Renal cortex interstitium (tissue), 11 donors: Measurements from ENCODE around the gene CDSN. TPM values are rescaled to one million over a fixed set of nuclear protein-coding genes. Genes with fewer than 3 reads are reported as not detected.
"Not testable (repeated sequence)": the region's sequence is repeated elsewhere in the genome, so short reads cannot be mapped to it uniquely, and the experiment has no call there.

Source experiments
- DNase-seq, 11 donors: peaks; one replicate each; pipeline ENCODE4 v3.0.0-alpha.2; 2013; ENCODE audit warnings: low read depth in 9 of 11, low spot score in 4 of 11; ENCODE audit errors: extremely low read depth in 1 of 11
- polyA plus RNA-seq, 3 donors: library from polyadenylated mRNA; unstranded; fragments of 120-200 nt; gene quantifications; one replicate each; pipeline ENCODE4 v1.2.1, GENCODE V29; 2013; ENCODE audit not compliant: insufficient read length in 3 of 3

The CDSN gene
- polyA plus RNA-seq, 3 donors, result not detected

DNA sequence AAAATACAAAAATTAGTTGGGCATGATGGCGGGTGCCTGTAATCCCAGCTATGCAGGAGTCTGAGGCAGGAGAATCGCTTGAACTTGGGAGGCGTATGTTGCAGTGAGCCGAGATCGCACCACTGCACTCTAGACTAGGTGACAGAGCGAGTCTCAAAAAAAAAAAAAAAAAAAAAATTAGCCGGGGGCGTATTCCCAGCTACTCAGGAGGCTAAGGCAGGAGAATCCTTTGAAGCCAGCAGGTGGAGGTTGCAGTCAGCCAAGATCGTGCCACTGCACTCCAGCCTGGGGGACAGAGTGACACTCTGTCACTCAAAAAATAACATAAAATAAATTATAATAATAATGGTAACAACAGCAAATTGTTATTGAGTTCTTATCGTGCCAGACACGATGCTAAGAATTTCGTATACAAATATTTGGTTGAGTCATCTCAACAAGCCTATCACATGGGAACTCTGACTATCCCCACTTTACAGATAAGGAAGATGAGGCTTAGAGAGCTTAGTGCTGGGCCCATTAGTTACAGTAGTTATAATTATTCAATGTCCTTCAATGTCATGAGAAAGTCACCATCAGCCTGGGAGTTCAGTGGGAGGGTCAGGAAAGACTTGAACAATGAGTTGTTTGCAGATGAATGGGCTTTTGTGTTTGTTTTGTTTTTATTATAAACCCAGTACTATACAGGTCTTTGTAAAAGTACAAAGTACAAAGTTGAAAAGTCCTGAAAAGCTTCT is 27.3 kb downstream of the CDSN start:
- DNase-seq, result no peak

DNA sequence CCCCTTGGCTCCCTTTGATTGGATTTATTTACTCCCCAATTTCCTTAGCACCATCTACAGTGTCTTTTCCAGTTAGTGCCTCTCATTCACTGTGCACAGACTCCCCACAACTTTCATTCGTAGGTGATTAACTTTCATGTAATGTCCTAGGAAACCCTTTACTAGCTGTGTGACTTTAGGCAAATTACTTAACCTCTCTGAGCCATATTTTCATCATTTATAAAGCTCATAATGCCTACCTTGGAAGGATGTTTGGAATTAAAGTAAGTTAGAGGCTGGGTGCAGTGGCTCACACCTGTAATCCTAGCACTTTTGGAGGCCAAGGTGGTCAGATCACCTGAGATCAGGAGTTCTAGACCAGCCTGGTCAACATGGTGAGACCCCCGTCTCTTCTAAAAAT is 28.0 kb downstream of the CDSN start:
- DNase-seq, result no peak

GRCh38 chr6:31091680-31092079 is 28.6 kb downstream of the CDSN start:
- no peak for DNase-seq

- no peak for DNase-seq
Measured at GRCh38 chr6:31090973-31091364, 29.3 kb downstream of the CDSN start.

DNA sequence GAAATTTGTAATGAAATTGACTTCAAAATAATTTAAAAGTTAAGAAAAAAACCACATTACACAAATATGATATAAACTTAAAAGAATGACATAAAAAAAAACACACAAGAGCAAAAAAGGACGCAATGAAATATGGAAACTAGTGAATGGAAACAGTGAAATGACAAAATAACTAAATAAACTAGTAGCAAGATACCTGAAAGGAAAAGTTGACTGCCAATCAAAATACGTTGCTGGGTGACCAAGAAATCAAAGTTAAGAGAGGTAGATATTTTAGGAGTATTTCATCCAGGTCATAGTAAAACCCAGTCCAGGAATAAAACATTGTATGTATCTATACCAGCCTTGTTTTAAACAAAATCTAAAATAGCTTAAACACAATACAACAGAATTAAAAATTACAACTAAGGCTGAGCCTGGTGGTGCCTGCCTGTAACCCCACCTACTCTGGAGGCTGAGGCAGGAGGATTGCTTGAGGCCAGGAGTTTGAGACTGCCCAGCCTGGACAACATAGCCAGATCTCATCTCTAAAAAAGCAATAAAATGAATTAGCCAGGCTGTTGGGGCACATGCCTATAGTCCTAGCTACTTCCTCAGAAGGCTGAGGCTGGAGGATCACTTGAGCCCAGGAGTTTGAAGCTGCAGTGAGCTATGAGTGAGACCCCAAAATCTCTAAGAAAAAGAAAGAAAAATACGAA is 29.8 kb downstream of the CDSN start:
- DNase-seq, result no peak

DNA sequence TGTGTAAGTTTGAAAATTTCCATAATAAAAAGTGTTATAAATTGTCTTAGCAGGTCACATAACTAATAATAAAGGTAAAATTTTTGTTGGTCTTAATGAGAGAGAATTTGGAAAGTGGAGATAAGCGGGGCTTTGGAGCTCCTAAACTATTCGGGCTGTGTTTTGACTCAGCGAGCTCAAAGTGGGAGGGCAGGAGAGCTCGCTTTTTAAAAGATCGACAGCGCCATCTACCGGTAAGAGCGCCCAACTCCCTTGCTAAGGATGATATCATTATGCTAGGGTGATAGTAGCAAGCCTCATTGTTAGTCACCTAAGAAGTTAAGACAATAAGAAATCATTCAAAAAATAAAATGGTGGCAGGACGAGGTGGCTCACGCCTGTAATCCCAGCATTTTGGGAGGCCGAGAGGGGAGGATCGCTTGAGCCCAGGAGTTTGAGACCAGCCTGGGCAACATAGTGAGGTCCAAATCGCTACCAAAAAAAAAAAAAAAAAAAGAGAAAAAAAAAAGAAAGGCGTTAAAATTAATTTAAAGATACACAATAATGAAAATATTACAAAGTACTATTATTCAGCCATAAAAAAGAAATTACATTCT is 32.7 kb downstream of the CDSN start:
- peak; percentile 70 to 88 (median 76) for DNase-seq

DNA sequence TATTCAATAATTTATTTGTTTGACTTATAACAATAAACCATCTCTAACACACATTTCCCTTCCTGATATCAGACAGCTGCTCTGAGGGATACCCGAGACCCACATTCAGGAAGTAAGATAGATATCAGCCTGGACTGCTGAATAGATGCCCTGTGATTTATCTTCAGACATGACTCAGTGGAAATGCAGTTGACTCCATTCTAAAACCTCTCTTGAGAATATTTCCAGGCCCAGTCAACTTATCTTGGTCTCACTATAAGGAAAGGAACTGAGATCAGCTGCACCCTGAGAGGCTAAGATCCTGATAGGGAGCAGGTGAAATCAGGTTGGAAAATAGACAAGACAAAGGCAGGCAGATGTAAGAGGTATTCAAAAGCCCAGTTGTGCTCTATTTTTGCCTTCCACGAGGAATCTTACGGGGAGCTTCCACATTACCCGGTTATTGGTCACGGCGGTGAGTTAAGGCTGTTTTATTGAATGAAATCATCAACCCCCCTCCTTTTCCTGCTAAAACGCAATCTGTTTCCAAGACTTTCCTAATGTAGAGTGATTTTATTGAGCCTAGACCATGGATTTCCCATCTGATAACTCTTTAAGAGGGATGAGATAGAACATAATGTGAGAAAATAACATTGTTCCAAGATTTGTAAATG is 33.3 kb downstream of the CDSN start:
- DNase-seq, result no peak

GRCh38 chr6:31083742-31084354 is 36.4 kb downstream of the CDSN start:
- no peak for DNase-seq

GRCh38 chr6:31081872-31082271 is 38.4 kb downstream of the CDSN start:
- no peak for DNase-seq

DNA sequence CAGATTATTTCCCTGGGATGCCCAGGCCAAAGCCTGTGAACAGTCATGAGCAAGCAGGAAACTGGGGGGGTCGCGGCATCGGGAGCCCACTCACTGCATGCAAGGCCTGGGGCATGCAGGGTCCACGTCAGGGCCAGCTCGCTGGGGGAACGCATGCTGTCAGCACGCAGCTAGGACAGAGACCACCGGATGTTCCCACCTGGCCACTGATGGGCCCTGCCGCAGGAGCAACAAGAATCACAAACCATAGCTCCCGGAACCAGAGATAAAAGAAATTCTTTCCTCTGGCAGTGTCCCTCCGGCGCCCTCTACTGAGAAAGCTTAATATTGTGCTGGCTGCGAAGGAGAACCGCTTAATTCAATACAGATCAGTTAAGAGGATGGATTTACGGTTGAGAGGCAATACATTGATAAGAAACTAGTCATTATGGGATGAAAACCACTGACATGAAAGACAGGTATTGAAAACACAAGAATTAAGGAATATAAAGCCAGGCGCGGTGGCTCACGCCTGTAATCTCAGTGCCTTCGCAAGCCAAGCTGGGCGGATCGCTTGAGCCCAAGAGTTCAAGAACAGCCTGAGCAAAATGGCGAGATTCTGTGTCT is 40.5 kb downstream of the CDSN start:
- peak in 8 of 11 donors; percentile 36 to 62 (median 50) for DNase-seq

DNA sequence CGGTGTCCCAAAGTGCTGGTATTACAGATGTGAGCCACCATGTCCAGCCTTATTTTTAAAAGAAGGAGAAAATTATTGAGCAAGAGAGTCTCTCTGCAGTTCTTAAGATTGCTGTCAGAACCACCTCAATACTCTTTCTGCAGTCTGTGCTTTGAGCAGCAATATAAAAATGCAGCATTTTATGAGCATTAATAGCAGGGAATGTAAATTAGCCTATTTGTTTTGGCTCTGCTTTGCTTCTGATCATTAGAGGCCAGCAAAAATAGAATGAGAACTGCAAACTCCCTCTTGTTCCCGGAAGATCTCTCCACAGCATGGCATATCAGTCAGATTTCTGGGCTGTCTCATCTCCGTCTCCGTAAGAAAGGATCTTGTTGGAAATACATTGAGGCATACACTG is 43.6 kb downstream of the CDSN start:
- DNase-seq, result no peak

- no peak for DNase-seq
Measured at GRCh38 chr6:31075528-31075927, 44.7 kb downstream of the CDSN start.

DNA sequence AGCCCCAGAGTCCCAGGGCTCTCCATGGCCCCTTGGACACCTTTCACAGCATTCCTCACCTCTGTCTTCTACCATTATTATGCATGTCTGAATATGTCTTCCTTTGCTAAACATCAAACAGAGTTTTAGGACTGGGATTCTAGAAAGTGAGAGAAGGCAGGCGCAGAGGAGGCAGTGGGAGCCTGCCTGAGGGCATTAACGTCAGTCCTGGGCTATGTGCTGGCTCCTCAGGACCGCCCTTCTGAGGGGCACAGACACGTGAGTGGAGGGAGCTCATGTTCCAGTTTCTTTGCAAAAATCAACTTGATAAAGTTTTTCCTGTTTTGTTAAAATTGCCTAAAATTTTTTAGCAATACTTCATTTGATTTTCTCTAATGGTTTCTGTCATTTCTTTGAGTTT is 45.8 kb downstream of the CDSN start:
- no peak for DNase-seq

DNA sequence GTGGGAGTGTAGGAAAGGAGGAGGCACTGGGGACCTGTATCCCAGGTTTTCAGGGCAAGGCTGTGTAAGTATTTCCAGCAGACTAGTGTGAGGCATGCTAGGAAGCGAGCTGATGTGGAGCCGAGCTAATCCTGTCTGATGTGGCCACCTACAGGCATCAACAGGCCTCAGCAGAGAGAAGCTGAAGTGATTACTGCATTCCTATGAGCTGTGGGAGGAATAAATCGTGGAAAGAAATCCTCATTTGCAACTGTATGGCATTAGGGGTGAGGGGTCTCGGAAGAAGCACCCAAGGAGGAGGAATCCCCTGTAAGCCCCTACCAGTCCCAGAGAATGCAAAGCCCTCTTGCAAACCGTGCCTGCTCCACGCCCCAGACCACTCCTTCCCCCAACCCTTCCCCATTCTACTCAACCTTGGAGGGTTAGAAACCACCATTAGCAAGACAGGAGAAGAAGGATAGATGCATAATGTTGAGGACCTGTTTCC is 49.5 kb downstream of the CDSN start:
- peak in 8 of 11 donors; percentile 41 to 72 (median 62) for DNase-seq

- DNase-seq, result peak in 9 of 11 donors; percentile 52 to 77 (median 71)
Measured at GRCh38 chr6:31068669-31069340, 51.4 kb downstream of the CDSN start.

- not testable (repeated sequence) for DNase-seq
Measured at GRCh38 chr6:31067891-31068668, 52.2 kb downstream of the CDSN start.

GRCh38 chr6:31067028-31067427 is 53.2 kb downstream of the CDSN start:
- not testable (repeated sequence) for DNase-seq

- DNase-seq, result no peak
Measured at GRCh38 chr6:31065556-31065955, 54.7 kb downstream of the CDSN start.
